Fibroblast of villous mesenchyme (primary cell): Measurements from ENCODE around the gene ENTPD7. TPM values are rescaled to one million over a fixed set of nuclear protein-coding genes. Genes with fewer than 3 reads are reported as not detected.
A peak's percentile ranks its signal among the peaks of the same experiment; 100 is the strongest.

Experiments
- DNase-seq: peaks from one replicate; pipeline ENCODE4 v3.0.0-alpha.2; 2010; ENCODE audit warnings: low read depth
- H3K4me3 ChIP-seq: 2 replicates; pipeline ENCODE4 v1.5.1; 2011; ENCODE audit warnings: low read depth, mild to moderate bottlenecking, low read length
- CTCF ChIP-seq: IDR thresholded peaks from 2 replicates; pipeline ENCODE4 v1.5.1; 2012; ENCODE audit warnings: low read depth, mild to moderate bottlenecking, low read length; ENCODE audit not compliant: insufficient read depth
- total RNA-seq: library from RNA; depleted of rRNA; stranded (reverse); fragments of >200 nt; gene quantifications from 2 replicates; pipeline ENCODE4 v1.2.3, GENCODE V29; 2012

ENTPD7 gene
- total RNA-seq, 1 donor = 48.4 TPM

GRCh38 chr10:99648717-99649116 lies 10.6 kb upstream of the ENTPD7 start:
- H3K4me3 ChIP-seq = no peak overlapping the region
- no peak for DNase-seq
- no peak for TF ChIP-seq CTCF

- TF ChIP-seq CTCF = no peak
- DNase-seq = no peak
- no peak overlapping the region for H3K4me3 ChIP-seq
These were observed 6.4 kb upstream of the ENTPD7 start for GRCh38 chr10:99652800-99653390.

DNA sequence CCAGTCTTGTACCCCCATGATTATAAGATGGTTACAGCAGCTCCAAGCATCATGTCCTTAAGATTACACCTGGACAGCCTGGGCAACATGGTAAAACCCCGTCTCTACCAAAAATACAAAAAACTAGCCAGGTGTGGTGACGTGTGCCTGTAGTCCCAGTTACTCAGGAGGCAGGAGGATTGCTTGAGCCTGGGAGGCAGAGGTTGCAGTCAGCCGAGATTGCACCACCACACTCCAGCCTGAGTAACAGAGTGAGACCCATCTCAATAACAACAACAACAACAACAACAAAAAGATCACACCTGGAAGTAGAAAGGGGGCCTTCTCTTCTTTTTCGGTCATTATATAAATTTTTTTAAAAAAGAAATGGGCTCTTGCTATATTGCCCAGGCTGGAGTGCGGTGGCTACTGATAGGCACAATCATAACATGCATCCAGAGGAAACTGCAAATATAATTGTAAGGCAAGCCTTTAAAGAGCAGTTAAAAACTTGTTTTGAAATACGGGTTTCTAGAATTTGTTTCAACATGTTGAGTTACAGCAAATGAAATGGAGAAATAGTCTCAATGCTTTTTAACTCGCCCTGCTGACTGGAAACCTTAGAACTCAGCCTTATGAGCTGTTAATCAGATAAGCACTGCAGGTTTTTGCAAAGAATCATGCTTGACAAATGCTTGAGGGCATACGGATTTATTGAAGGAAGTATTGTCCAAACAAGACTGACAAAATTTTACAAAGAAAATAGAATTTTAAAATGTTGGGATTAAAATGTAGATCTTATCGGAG lies 4.7 kb upstream of the ENTPD7 start:
- H3K4me3 ChIP-seq = no peak overlapping the region
- DNase-seq = peak; percentile 10
- TF ChIP-seq CTCF = no peak

GRCh38 chr10:99656199-99657064 lies 2.9 kb upstream of the ENTPD7 start:
- no peak overlapping the region for H3K4me3 ChIP-seq
- TF ChIP-seq CTCF = no peak
- DNase-seq = peak; percentile 4

- peak; percentile 25 for DNase-seq
- no peak for TF ChIP-seq CTCF
- H3K4me3 ChIP-seq = peak overlapping the region; percentile 82
These were observed 683 bp upstream of the ENTPD7 start for GRCh38 chr10:99658622-99659030.

DNA sequence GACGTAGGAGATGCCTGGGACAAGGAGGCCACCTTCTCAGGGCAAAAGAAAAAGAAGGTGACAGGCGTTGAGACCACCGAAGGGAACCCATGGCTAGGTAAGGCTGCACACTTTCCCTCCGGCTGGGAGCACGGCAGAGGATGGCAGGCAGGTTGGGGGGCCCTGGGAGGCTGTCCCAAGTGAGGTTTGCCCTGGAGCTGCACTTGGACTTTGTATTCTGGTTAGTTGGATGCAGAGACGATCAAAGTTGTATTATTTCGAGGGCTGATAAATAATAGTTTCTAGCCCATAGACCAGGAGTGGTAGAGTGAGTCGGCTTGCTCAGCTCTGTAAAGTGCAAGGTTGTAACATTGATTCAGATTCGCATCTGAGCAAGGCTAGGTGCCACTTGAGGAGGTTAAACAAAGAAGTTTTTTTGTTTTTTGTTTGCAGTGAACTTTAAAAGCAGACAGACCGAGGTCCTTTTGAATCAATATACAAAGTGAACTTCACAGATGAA lies 608 bp downstream of the ENTPD7 start:
- peak; percentile 6 for DNase-seq
- no peak for TF ChIP-seq CTCF
- peak overlapping the region; percentile 82 for H3K4me3 ChIP-seq
